ENCODE results near the gene PP2D1. TPM values are rescaled to one million over a fixed set of nuclear protein-coding genes. Genes with fewer than 3 reads are reported as not detected.

The PP2D1 gene
- total and polyA plus RNA-seq, 2 donors (not counting 3 experiments of a cell fraction or from before 2014, with no cell fraction given) = not detected

- H3K4me1 ChIP-seq (ENCODE audit: control insufficient read depth, extremely low read depth, insufficient read depth, low read length) = no peaks in the 10 kb centered on the region
- no peaks in the 10 kb centered on the region for H3K9me3 ChIP-seq (replicated peaks; ENCODE audit: control insufficient read depth, insufficient read depth, low read length)
- H3K36me3 ChIP-seq (ENCODE audit: control insufficient read depth in 2 of 2, extremely low read depth in 1 of 2, insufficient read depth in 2 of 2, low read length in 2 of 2) = no peaks in the 10 kb centered on the region
- H3K9ac ChIP-seq (replicated peaks; ENCODE audit: extremely low read depth, insufficient read depth, low read length) = no peak overlapping the region
- H3K4me2 ChIP-seq (ENCODE audit: insufficient read depth, low read length) = no peak overlapping the region
- no peak overlapping the region for H3K4me3 ChIP-seq (replicated peaks in 1 of 3; ENCODE audit: insufficient read depth in 1 of 3, low read depth in 1 of 3, low read length in 3 of 3)
- no peaks in the 10 kb centered on the region for H3K27me3 ChIP-seq (ENCODE audit: control insufficient read depth in 2 of 2, insufficient read depth in 2 of 2, low read length in 2 of 2)
- H4K20me1 ChIP-seq (replicated peaks; ENCODE audit: control insufficient read depth, extremely low read depth, insufficient read depth, low read length) = no peaks in the 10 kb centered on the region
- intact Hi-C loops (cut with micrococcal nuclease) = no loop called here
- DNase-seq (ENCODE audit: low read depth, low spot score) (no peak), FAIRE-seq (no peak)
- TF ChIP-seq MAX (IDR thresholded peaks at IDR 0.05; ENCODE audit: insufficient read depth, insufficient read length) (no peak), POLR2AphosphoS5 (IDR thresholded peaks at IDR 0.05; ENCODE audit: insufficient read depth, low read depth, low read length) (no peak), MYC (IDR thresholded peaks at IDR 0.05; ENCODE audit: low read depth, low read length) (no peak), CTCF (IDR thresholded peaks at IDR 0.05; ENCODE audit: extremely low read depth in 1 of 2, insufficient read depth in 1 of 2, low read depth in 1 of 2, low read length in 2 of 2) (no peak), POLR2A (IDR thresholded peaks at IDR 0.05; ENCODE audit: low read depth, low read length) (no peak), FOS (IDR thresholded peaks at IDR 0.05; ENCODE audit: borderline replicate concordance, insufficient read depth, low read length) (no peak), GATA2 (IDR thresholded peaks at IDR 0.05; ENCODE audit: insufficient read depth, insufficient read length, low read depth, low read length) (no peak), EZH2 (IDR thresholded peaks at IDR 0.05; ENCODE audit: borderline replicate concordance, low read depth, low read length, severe bottlenecking) (no peak), JUN (IDR thresholded peaks at IDR 0.05; ENCODE audit: borderline replicate concordance, insufficient read depth, insufficient read length, low read depth) (no peak)
- no peak overlapping the region for H2AFZ ChIP-seq (ENCODE audit: low read depth, low read length)
- no TSS peak for BruUV-seq (replicated peaks)
- ChIA-PET POLR2A (no interaction called here), CTCF (no interaction called here)
- H3K27ac ChIP-seq (ENCODE audit: insufficient read depth, low read depth, low read length) = no peak overlapping the region
- no peaks in the 10 kb centered on the region for H3K9me1 ChIP-seq (replicated peaks; ENCODE audit: control insufficient read depth, extremely low read depth, insufficient read depth, low read length)
- H3K79me2 ChIP-seq (ENCODE audit: control insufficient read depth, insufficient read depth, low read length) = no peaks in the 10 kb centered on the region
- dilution Hi-C loops (cut with MboI; ENCODE audit: extremely low pct_ligation_motif_present, low sequenced_read_pairs) = no loop called here
Measured at GRCh38 chr3:20007960-20008359, 4.1 kb downstream of the PP2D1 start.
